Peyer's patch (tissue), 4 donors: ENCODE data around the gene RND3.

Source experiments
- POLR2A ChIP-seq, 2 donors: fragments of 450-650 bp; IDR thresholded peaks; one replicate each; pipeline ENCODE4 v1.5.1; 2017; ENCODE audit warnings: antibody characterized with exemption in 2 of 2, mild to moderate bottlenecking in 2 of 2, moderate library complexity in 2 of 2
- TF ChIP-seq, protein P1 (sequence below), 6 experiments: fragments of 450-650 bp in 4 of 6; fragments of 200-600 bp in 2 of 6; sonication (generic) in 1 of 6; IDR thresholded peaks; one replicate each; pipeline ENCODE4 v1.5.1; 2017 to 2019; ENCODE audit warnings: antibody characterized with exemption in 6 of 6, mild to moderate bottlenecking in 3 of 6, moderate library complexity in 1 of 6

DNA sequence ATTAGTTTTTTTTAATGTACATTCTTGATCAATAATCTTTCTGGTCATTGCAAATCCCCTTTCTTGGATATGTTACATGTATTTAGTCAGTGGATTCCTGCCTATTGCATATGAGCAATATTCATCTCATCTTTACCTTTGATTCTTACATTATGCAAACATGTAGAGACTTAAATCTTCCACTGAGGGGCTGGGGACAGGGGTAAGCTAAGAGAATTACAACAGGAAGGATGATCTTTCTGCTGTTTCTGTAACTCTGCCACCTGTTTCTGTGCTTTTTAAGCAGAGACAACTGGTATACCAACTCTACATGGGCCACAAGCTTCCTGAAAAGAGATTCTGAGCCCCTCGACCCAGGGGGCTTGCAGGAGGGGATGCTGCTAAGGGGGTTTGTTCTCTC lies 68.6 kb downstream of the RND3 start:
- TF ChIP-seq POLR2A (IDR thresholded peaks at IDR 0.05), result no peak
- TF ChIP-seq, protein P1, sequence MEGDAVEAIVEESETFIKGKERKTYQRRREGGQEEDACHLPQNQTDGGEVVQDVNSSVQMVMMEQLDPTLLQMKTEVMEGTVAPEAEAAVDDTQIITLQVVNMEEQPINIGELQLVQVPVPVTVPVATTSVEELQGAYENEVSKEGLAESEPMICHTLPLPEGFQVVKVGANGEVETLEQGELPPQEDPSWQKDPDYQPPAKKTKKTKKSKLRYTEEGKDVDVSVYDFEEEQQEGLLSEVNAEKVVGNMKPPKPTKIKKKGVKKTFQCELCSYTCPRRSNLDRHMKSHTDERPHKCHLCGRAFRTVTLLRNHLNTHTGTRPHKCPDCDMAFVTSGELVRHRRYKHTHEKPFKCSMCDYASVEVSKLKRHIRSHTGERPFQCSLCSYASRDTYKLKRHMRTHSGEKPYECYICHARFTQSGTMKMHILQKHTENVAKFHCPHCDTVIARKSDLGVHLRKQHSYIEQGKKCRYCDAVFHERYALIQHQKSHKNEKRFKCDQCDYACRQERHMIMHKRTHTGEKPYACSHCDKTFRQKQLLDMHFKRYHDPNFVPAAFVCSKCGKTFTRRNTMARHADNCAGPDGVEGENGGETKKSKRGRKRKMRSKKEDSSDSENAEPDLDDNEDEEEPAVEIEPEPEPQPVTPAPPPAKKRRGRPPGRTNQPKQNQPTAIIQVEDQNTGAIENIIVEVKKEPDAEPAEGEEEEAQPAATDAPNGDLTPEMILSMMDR (IDR thresholded peaks at IDR 0.05), result no peak
